Germinal center (tissue), 1 donor: ENCODE data around the gene KRTAP9-7.
"Not testable (repeated sequence)": the region's sequence is repeated elsewhere in the genome, so short reads cannot be mapped to it uniquely, and the experiment has no call there.

Experiments used
- DNase-seq: peaks from one replicate; pipeline ENCODE4 v3.0.0; 2012; ENCODE audit warnings: mixed read lengths, low spot score

KRTAP9-7 gene, protein sequence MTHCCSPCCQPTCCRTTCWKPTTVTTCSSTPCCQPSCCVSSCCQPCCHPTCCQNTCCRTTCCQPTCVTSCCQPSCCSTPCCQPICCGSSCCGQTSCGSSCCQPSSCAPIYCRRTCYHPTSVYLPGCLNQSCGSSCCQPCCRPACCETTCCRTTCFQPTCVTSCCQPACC

DNA sequence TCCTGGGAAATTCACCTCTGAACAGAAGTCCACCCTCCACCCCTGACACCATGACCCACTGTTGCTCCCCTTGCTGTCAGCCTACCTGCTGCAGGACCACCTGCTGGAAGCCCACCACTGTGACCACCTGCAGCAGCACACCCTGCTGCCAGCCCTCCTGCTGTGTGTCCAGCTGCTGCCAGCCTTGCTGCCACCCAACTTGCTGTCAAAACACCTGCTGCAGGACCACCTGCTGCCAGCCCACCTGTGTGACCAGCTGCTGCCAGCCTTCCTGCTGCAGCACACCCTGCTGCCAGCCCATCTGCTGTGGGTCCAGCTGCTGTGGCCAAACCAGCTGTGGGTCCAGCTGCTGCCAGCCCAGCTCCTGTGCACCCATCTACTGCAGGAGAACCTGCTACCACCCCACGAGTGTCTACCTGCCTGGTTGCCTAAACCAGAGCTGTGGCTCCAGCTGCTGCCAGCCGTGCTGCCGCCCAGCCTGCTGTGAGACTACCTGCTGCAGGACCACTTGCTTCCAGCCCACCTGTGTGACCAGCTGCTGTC lies at the start of gene KRTAP9-7:
Gene KRTAP9-7 (plus strand): TSS at position 51 of the 543 bp plus-strand sequence. CDS start 0 bp downstream, at position 51.
- not testable (repeated sequence) for DNase-seq

DNA sequence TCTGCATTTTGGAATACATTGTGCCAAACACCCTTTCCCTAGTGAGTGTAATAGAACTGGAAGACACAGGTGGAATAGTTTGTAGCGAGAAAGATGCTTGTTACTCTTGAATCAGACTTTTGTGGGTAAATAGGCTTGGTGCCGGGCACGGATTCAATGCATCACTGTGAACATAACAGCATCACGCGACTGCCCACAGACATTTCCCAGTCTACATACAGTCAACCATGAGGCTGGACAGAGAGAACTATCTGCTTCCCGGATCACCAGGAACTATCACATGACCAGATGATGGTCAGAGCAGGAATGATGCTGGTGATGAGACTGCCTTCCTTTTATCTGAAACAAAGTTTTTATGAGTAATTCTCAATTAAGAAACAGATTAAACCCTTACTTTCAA lies 49.4 kb upstream of the KRTAP9-7 start:
- DNase-seq, result no peak

DNA sequence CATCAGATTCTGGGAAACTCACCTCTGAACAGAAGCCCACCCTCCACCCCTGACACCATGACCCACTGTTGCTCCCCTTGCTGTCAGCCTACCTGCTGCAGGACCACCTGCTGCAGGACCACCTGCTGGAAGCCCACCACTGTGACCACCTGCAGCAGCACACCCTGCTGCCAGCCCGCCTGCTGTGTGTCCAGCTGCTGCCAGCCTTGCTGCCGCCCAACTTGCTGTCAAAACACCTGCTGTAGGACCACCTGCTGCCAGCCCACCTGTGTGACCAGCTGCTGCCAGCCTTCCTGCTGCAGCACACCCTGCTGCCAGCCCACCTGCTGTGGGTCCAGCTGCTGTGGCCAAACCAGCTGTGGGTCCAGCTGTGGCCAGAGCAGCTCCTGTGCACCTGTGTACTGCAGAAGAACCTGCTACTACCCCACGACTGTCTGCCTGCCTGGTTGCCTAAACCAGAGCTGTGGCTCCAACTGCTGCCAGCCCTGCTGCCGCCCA lies 48.9 kb upstream of the KRTAP9-7 start, which contains the start of gene KRTAP9-2:
Gene KRTAP9-2 (plus strand): TSS at position 51 of the 498 bp plus-strand sequence. CDS start 7 bp downstream, at position 58.
- not testable (repeated sequence) for DNase-seq

DNA sequence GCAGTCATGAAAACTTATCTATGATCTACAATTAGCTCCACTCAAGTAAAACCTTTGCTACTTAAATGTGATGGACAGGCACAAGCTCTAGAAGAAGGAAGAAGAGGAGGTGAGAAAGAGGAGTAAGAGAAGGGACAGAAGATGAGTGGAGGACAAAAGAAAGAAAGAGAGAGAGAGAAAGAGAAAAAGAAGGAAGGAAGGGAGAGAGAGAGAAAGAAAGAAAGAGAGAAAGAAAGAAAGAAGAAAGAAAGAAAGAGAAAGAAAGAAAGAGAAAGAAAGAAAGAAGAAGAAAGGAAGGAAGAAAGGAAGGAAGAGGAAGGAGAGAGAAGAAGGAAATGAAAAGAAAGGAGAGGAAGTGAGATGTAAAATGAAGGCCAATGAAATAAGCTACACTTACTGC lies 45.4 kb upstream of the KRTAP9-7 start:
- no peak for DNase-seq

DNA sequence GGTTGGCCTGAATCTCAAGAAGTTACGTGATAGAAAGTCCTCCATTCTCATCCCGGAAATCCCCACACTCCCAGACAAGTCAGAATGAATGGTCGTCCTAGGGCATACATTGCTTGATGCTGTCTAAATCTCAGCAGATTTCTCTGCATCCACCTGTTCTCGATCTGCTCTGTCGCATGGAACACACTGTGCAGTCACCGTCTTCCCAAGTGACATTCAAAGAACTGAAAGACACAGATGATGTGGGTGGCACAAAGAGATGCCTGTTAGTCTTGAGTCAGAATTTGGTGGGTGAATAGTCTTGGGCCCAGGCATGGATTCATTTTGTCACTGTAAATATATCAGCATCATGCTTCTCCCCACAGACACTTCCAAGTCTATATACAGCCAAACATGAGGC lies 43.8 kb upstream of the KRTAP9-7 start:
- DNase-seq, result no peak

DNA sequence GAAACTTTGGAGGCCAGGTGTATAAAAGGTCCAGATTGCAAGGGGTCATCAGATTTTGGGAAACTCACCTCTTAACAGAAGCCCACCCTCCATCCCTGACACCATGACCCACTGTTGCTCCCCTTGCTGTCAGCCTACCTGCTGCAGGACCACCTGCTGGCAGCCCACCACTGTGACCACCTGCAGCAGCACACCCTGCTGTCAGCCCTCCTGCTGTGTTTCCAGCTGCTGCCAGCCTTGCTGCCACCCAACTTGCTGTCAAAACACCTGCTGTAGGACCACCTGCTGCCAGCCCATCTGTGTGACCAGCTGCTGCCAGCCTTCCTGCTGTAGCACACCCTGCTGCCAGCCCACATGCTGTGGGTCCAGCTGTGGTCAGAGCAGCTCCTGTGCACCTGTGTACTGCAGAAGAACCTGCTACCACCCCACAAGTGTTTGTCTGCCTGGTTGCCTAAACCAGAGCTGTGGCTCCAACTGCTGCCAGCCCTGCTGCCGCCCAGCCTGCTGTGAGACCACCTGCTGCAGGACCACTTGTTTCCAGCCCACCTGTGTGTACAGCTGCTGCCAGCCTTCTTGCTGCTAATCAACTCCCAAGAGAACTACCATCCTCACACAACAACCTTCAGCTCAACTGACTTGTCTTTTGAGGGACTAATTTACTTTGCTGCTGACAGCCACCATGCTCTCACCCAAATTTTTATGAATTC lies 42.9 kb upstream of the KRTAP9-7 start, which contains the start of gene KRTAP9-3:
Gene KRTAP9-3 (plus strand): TSS at position 51 of the 707 bp plus-strand sequence. CDS start 53 bp downstream, at position 104.
- DNase-seq, result not testable (repeated sequence)

DNA sequence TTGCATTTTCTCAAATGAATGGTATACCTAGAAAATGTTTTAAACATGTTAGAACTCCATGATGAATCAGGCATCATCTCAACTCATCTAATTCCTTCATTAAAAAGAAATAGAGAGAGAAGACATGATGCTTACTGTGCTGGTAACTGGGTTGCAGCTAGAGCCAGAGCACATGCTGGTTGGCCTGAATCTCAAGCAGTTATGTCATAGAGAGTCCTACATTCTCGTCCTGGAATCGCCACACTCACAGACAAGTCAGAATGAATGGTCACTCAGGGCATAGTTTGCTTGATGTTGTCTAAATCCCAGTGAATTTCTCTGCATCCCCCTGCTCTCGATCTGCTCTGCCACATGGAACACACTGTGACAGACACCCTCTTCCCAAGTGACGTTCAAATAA lies 38.4 kb upstream of the KRTAP9-7 start:
- DNase-seq, result not testable (repeated sequence)

DNA sequence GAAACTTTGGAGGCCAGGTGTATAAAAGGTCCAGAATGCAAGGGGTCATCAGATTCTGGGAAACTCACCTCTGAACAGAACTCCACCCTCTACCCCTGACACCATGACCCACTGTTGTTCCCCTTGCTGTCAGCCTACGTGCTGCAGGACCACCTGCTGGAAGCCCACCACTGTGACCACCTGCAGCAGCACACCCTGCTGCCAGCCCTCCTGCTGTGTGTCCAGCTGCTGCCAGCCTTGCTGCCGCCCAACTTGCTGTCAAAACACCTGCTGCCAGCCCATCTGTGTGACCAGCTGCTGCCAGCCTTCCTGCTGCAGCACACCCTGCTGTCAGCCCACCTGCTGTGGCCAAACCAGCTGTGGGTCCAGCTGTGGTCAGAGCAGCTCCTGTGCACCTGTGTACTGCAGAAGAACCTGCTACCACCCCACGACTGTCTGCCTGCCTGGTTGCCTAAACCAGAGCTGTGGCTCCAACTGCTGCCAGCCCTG lies 37.5 kb upstream of the KRTAP9-7 start, which contains the start of gene KRTAP9-8:
Gene KRTAP9-8 (plus strand): TSS at position 51 of the 489 bp plus-strand sequence. CDS start 53 bp downstream, at position 104.
- not testable (repeated sequence) for DNase-seq

DNA sequence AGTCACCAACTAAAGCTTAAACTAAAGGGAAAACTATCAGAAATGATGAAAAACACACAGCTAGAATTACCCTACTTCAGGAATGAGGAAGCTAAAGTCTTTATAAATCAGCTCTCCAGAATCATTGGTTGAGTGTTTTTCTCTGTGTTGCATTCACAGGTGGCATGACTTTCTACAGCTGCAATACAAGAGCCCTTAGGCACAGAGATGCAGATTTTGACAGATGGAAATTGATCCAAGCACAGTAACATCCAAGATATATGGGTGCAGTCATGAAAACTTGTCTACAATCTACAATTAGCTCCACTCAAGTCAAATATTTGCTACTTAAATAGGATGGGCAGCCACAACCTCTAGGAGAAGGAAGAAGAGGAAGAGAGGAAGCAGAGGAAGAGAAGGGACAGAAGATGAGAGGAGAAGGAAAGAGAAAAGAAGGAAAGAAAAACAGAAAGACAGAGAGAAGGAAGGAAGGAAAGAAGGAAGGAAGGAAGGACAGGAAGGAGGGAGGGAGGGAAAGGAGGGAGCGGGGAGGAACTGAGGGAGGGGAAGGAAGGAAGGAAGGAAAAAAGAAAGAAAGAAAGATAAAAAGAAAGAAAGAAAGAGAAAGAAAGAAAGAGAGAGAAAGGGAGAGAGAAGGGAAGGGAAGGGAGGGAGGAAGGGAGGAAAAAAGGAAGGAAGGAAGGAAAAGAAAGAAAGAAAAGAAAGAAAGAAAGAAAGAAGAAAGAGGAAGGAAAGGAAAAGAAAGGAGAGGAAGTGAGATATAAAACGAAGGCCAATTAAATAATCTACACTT lies 28.3 kb upstream of the KRTAP9-7 start:
- DNase-seq, result not testable (repeated sequence)

DNA sequence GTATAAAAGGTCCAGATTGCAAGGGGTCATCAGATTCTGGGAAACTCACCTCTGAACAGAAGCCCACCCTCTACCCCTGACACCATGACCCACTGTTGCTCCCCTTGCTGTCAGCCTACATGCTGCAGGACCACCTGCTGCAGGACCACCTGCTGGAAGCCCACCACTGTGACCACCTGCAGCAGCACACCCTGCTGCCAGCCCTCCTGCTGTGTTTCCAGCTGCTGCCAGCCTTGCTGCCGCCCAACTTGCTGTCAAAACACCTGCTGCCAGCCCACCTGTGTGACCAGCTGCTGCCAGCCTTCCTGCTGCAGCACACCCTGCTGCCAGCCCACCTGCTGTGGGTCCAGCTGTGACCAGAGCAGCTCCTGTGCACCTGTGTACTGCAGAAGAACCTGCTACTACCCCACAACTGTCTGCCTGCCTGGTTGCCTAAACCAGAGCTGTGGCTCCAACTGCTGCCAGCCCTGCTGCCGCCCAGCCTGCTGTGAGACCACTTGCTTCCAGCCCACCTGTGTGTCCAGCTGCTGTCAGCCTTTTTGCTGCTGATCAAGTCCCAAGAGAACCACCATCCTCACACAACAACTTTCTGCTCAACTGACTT lies 25.8 kb upstream of the KRTAP9-7 start, which contains the start of gene KRTAP9-4:
Gene KRTAP9-4 (plus strand): TSS at position 51 of the 604 bp plus-strand sequence. CDS start 34 bp downstream, at position 85.
- DNase-seq, result not testable (repeated sequence)

DNA sequence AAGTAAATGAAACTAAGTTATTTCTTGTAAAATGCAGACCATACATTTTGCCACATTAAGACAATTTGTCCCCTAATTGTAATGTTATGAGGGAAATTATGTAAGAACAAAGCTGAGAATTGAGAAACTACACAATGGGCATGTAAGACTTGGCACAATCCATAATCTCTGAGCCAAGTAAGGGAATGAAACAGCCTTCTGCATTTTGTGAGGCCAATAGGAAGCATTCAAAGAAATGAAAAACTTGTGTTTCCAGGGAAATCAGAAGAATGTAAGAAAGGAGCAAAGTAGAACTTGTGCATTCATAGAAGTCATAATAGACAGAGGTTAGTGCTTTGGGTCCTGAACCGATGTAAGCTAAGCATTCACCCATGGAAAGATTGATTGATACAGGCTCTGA lies 24.2 kb upstream of the KRTAP9-7 start:
- DNase-seq, result no peak

DNA sequence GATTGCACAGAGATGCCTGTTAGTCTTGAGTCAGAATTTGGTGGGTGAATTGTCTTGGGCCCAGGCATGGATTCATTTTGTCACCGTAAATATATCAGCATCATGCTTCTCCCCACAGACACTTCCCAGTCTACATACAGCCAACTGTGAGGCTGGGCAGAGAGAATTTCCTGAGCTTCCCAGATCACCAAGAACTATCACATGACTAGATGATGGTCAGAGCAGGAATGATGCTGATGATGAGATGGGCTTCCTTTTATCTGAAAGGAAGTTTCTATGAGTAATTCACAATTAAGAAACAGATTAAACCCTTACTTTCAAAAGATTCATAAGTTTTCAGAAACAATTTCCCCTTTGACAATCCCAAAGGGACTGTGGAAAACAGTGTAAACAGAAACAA lies 20.6 kb upstream of the KRTAP9-7 start:
- DNase-seq, result no peak

DNA sequence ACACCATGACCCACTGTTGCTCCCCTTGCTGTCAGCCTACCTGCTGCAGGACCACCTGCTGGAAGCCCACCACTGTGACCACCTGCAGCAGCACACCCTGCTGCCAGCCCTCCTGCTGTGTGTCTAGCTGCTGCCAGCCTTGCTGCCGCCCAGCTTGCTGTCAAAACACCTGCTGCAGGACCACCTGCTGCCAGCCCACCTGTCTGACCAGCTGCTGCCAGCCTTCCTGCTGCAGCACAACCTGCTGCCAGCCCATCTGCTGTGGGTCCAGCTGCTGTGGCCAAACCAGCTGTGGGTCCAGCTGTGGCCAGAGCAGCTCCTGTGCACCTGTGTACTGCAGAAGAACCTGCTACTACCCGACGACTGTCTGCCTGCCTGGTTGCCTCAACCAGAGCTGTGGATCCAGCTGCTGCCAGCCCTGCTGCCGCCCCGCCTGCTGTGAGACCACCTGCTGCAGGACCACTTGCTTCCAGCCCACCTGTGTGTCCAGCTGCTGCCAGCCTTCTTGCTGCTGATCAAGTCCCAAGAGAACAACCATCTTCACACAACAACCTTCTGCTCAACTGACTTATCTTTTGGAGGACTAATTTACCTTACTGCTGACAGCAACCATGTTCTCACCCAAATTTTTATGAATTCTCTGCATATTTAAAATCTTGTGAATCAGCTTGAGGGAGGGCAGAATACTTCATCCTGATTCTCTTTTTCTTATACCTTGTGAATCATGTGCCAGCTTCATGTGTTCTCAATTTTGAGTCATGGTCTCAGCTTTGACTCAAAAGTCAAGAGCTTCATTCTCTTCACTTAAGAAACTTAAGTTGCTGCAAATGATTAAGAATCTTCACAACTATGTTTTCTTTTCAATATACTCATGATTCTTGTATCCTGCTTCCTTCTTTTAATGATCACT lies 19.9 kb upstream of the KRTAP9-7 start, which contains the start of gene KRTAP9-9:
Gene KRTAP9-9 (plus strand): TSS at position 4 of the 910 bp plus-strand sequence.
- DNase-seq, result not testable (repeated sequence)

DNA sequence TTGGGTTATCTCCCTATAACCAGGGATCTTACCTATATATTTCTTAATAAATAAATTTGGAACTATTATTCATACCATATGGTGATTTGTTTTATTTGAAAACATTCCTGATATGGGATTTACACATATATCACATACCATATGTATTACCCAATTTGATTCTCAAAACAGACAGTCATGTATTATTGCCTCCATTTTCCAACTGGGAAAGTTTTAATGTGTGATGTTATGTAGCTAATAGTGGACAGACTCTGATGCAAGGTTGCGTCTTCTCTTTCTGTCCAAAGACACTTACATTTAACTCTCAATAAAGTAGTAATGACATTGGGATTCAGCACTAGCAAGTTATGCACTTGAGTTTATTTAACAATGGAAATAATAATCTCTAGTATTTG lies 19.2 kb upstream of the KRTAP9-7 start:
- no peak for DNase-seq

DNA sequence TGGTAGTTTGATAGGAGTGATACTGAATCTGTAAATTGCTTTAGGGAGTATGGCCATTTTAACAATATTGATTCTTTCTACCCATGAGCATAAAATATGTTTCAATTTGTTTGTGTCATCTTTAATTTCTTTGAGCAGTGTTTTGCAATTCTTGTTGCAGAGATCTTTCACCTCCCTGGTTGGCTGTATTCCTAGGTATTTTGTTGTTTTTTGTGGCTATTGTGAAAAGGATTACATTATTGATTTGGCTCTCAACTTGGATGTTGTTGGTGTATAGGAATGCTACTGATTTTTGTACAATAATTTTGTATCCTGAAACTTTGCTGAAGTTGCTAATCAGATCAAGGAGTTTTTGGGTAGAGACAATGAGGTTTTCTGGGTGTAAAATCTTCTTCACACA lies 17.1 kb upstream of the KRTAP9-7 start:
- no peak for DNase-seq

DNA sequence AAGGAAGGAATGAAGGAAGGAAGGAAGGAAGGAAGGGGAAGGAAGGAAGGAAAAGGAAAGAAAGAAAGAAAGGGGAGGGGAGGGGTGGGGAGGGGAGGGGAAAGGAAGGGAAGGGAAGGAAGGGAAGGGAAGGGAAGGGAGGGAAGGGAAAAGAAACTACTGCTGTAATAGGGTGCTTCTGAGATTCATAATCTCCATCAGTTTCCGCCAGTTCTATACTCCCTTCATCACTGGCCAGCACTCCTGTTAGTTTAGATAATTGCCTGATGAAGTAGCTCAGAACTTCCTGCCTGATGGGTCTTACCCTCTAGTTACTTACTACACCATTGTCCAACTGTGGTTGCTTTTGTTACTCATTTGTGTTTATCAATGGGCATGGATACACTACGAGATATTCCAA lies 12.3 kb upstream of the KRTAP9-7 start:
- no peak for DNase-seq

DNA sequence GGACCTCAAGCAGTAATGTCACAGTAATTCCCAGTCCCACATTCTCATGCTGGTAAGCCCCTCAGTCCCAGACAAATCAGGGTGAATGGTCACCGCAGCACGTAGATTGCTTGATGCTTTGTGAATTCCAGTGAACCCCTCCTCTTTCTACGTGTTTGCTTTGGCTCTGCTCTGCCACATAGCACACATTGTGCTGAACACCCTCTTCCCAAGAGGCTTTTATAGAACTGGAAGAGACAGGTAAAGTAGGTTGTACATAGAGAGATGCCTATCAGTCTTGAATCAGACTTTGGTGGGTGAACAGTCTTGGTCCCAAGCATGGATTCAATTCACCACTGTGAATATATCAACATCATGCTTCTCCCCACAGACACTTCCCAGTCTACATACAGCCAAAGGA lies 10.9 kb upstream of the KRTAP9-7 start:
- no peak for DNase-seq

DNA sequence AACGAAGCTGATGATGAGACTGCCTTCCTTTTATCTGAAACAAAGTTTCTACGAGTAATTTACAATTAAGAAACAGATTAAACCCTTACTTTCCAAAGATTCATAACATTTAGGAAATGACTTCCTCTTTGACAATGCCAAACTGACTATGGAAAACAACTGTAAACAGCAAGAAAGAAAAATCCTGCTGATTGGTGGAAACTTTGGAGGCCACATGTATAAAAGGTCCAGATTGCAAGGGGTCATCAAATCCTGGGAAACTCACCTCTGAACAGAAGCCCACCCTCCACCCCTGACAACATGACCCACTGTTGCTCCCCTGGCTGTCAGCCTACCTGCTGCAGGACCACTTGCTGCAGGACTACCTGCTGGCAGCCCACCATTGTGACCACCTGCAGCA lies 10.4 kb upstream of the KRTAP9-7 start, which contains the start of gene KRTAP9-6:
Gene KRTAP9-6 (plus strand): TSS at position 301 of the 400 bp plus-strand sequence. CDS start 0 bp downstream, at position 301.
- no peak for DNase-seq

DNA sequence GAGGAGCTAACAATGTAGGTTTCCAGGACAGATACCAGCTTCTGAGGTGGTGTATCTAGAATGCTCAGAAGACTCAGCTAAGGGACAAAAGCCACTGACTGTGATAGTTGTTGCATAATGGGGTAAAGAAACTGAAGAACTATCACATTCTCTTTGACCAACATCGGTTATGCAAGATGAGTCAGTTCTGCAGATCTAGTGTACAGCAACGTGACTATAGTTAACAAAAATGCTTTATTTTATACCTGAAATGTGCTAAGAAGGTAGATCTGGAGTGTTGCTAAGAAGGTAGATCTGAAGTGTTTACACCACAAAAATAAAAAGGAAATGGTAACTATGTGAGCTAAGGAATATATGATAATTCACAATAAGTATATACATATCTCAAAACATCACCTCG lies 7.8 kb upstream of the KRTAP9-7 start:
- no peak for DNase-seq

DNA sequence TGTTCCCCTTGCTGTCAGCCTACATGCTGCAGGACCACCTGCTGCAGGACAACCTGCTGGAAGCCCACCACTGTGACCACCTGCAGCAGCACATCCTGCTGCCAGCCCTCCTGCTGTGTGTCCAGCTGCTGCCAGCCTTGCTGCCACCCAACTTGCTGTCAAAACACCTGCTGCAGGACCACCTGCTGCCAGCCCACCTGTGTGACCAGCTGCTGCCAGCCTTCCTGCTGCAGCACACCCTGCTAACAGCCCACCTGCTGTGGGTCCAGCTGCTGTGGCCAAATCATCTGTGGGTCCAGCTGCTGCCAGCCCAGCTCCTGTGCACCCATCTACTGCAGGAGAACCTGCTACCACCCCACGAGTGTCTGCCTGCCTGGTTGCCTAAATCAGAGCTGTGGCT lies 4.2 kb upstream of the KRTAP9-7 start:
- not testable (repeated sequence) for DNase-seq
